Panc1 (cell line): ENCODE results near the gene NDE1. TPM values are rescaled to one million over a fixed set of nuclear protein-coding genes. Genes with fewer than 3 reads are reported as not detected.

Source experiments
- ATAC-seq: fragments of 200-7000 bp; cut with Tn5 transposase; 2 replicates; pipeline ENCODE4 v1.9.1; 2020; ENCODE audit warnings: mild to moderate bottlenecking, moderate library complexity
- BruUV-seq: library from RNA; stranded (reverse); fragments of 400-500 nt; replicated peaks from 2 replicates; lab custom pipeline; 2021; lab: Mats Ljungman, UMichigan
- CTCF ChIA-PET: fragments of 300-600 bp; sonication (Branson Sonifier 250); formaldehyde crosslinking; loops from one replicate; lab custom pipeline; 2022; ENCODE audit warnings: antibody characterized with exemption; lab: Charles Lee
- POLR2A ChIA-PET: fragments of 300-600 bp; sonication (Branson Sonifier 250); formaldehyde crosslinking; loops from one replicate; lab custom pipeline; 2022; ENCODE audit warnings: antibody characterized with exemption; lab: Charles Lee
- DNase-seq: peaks from one replicate; pipeline ENCODE4 v3.0.0-alpha.2; 2010; ENCODE audit warnings: low read depth, low spot score
- H3K27ac ChIP-seq: 2 replicates; pipeline ENCODE4 v1.5.1; 2011; ENCODE audit warnings: mild to moderate bottlenecking, low read length, inconsistent platforms
- H3K27me3 ChIP-seq: fragments of 200-500 bp; sonication (Bioruptor generic); 2 replicates; pipeline ENCODE4 v1.6.0; 2014; ENCODE audit warnings: low read length, inconsistent platforms; ENCODE audit not compliant: control insufficient read depth, insufficient read depth
- H3K36me3 ChIP-seq: fragments of 200-500 bp; sonication (Bioruptor generic); 2 replicates; pipeline ENCODE4 v1.5.1; 2014; ENCODE audit warnings: inconsistent platforms, mild to moderate bottlenecking, low read length, moderate library complexity; ENCODE audit not compliant: control insufficient read depth, insufficient read depth
- H3K4me1 ChIP-seq: 2 replicates; pipeline ENCODE4 v1.5.1; 2011; ENCODE audit warnings: inconsistent platforms, mild to moderate bottlenecking, low read length, moderate library complexity; ENCODE audit not compliant: control insufficient read depth, insufficient read depth
- H3K4me3 ChIP-seq, 2 experiments: 2 replicates each; pipeline ENCODE4 v1.5.1; 2011 to 2012; ENCODE audit warnings: low read depth in 2 of 2, low read length in 2 of 2, mild to moderate bottlenecking in 2 of 2, inconsistent platforms in 1 of 2, moderate library complexity in 1 of 2
- H3K9me3 ChIP-seq: fragments of 200-500 bp; sonication (Bioruptor generic); 2 replicates; pipeline ENCODE4 v1.5.1; 2014; ENCODE audit warnings: low read depth, mild to moderate bottlenecking, inconsistent platforms, low read length, moderate library complexity; ENCODE audit not compliant: control insufficient read depth, insufficient read depth
- POLR2AphosphoS5 ChIP-seq: IDR thresholded peaks from 2 replicates; pipeline ENCODE4 v1.6.1; 2012; ENCODE audit warnings: mild to moderate bottlenecking, low read depth, low read length, moderate library complexity
- SIN3A ChIP-seq: IDR thresholded peaks from 2 replicates; pipeline ENCODE4 v1.6.1; 2012; ENCODE audit warnings: low read depth, mild to moderate bottlenecking, low read length, moderate library complexity, borderline replicate concordance; ENCODE audit not compliant: insufficient read depth
- TCF7L2 ChIP-seq: IDR thresholded peaks from 2 replicates; pipeline ENCODE4 v1.6.1; 2011; ENCODE audit warnings: mild to moderate bottlenecking, low read depth, low read length, inconsistent platforms
- in situ Hi-C: cut with HindIII; loops from 2 replicates; pipeline ENCODE4 v1.10.0; 2016; ENCODE audit warnings: low sequenced_read_pairs, low pct_unique_long_range_greater_than_20kb
- intact Hi-C: fragments of 100-400 bp; cut with micrococcal nuclease; formaldehyde crosslinking; loops from one replicate; pipeline ENCODE4 v1.10.0; 2022; ENCODE audit not compliant: unreplicated experiment
- total RNA-seq: library from RNA; stranded (reverse); gene quantifications from one replicate; pipeline ENCODE4 v1.2.1, GENCODE V29; 2021; ENCODE audit not compliant: unreplicated experiment
- TF ChIP-seq, protein P1 (sequence below): fragments of 450-650 bp; IDR thresholded peaks from 2 replicates; pipeline ENCODE4 v1.5.1; 2017; ENCODE audit warnings: mild to moderate bottlenecking
- TF ChIP-seq, protein P2 (sequence below), 2 experiments: IDR thresholded peaks; 2 replicates each; pipeline ENCODE4 v1.6.1; 2011 to 2012; ENCODE audit warnings: low read depth in 2 of 2, control low read depth in 1 of 2, low read length in 1 of 2, mild to moderate bottlenecking in 1 of 2, moderate library complexity in 1 of 2; ENCODE audit not compliant: insufficient read depth in 1 of 2

Gene NDE1
- total RNA-seq, 1 experiment from 2014 or later, result 99.1 TPM

DNA sequence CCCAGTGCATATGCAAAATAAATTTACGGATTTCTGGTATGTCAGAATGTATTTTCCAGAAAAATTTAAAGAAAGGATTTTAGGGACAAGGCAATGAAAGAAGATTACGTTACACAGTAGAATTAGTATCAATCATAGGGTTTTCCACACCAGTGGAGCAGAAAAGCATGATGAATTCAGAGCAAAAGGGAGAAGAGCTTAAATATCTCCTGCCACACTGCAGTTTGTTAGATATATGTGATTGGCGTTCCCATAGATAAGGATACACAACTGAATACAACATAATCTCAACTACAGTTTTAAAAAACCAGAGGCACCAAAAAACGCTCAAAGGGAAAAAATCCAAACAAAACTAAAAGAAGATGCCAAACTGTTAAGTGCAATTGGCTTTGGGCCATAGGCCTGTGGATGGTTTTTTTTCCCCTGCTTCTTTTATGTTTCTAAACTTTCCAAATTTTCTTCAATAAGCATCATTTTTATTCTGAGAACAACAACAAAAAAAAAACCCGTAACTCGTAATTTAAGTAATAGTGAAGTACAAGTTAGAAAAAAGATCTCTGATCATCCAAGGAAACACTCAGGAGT, 29.3 kb upstream of the NDE1 start:
- intact Hi-C loops (no loop called here), in situ Hi-C loops (no loop called here)
- ATAC-seq (no peak), DNase-seq (no peak)
- no peaks in the 10 kb centered on the region for H3K27me3 ChIP-seq
- no TSS peak for BruUV-seq
- no peak overlapping the region for H3K27ac ChIP-seq
- TF ChIP-seq, protein P1, sequence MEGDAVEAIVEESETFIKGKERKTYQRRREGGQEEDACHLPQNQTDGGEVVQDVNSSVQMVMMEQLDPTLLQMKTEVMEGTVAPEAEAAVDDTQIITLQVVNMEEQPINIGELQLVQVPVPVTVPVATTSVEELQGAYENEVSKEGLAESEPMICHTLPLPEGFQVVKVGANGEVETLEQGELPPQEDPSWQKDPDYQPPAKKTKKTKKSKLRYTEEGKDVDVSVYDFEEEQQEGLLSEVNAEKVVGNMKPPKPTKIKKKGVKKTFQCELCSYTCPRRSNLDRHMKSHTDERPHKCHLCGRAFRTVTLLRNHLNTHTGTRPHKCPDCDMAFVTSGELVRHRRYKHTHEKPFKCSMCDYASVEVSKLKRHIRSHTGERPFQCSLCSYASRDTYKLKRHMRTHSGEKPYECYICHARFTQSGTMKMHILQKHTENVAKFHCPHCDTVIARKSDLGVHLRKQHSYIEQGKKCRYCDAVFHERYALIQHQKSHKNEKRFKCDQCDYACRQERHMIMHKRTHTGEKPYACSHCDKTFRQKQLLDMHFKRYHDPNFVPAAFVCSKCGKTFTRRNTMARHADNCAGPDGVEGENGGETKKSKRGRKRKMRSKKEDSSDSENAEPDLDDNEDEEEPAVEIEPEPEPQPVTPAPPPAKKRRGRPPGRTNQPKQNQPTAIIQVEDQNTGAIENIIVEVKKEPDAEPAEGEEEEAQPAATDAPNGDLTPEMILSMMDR, result no peak
- no peak for TF ChIP-seq TCF7L2
- TF ChIP-seq SIN3A, result no peak
- no peak for TF ChIP-seq POLR2AphosphoS5
- TF ChIP-seq, protein P2, sequence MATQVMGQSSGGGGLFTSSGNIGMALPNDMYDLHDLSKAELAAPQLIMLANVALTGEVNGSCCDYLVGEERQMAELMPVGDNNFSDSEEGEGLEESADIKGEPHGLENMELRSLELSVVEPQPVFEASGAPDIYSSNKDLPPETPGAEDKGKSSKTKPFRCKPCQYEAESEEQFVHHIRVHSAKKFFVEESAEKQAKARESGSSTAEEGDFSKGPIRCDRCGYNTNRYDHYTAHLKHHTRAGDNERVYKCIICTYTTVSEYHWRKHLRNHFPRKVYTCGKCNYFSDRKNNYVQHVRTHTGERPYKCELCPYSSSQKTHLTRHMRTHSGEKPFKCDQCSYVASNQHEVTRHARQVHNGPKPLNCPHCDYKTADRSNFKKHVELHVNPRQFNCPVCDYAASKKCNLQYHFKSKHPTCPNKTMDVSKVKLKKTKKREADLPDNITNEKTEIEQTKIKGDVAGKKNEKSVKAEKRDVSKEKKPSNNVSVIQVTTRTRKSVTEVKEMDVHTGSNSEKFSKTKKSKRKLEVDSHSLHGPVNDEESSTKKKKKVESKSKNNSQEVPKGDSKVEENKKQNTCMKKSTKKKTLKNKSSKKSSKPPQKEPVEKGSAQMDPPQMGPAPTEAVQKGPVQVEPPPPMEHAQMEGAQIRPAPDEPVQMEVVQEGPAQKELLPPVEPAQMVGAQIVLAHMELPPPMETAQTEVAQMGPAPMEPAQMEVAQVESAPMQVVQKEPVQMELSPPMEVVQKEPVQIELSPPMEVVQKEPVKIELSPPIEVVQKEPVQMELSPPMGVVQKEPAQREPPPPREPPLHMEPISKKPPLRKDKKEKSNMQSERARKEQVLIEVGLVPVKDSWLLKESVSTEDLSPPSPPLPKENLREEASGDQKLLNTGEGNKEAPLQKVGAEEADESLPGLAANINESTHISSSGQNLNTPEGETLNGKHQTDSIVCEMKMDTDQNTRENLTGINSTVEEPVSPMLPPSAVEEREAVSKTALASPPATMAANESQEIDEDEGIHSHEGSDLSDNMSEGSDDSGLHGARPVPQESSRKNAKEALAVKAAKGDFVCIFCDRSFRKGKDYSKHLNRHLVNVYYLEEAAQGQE (IDR thresholded peaks at IDR 0.05; ENCODE audit: insufficient read depth in 1 of 2, low read depth in 2 of 2, low read length in 1 of 2), result no peak
- peaks cover 24% of the 10 kb centered on the region for H3K36me3 ChIP-seq
- ChIA-PET CTCF (no interaction called here), POLR2A (no interaction called here)
- no peak overlapping the region for H3K4me3 ChIP-seq
- no peaks in the 10 kb centered on the region for H3K9me3 ChIP-seq
- no peaks in the 10 kb centered on the region for H3K4me1 ChIP-seq

DNA sequence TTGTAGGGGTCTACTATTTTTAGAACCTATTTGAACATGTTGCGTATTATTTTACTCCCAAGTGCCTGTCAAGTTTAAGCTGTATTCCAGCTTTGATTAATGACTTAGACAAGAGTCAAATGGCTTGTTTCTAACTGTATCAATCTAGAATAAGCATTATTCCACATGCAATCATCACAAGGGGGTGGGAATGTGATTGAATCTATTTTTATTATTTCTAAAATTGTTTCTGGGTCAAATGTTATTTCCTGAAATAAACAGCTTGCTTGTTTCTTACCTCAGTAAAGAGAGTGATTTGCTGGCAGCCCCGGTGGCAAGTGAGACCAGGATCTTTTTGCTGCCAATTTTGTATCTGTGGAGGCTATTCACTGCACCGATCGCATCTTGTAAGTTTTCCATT, 28.6 kb upstream of the NDE1 start:
- BruUV-seq, result no TSS peak
- ChIA-PET POLR2A (interaction anchor here (0.6 kb wide), 2 partner anchors 22 to 1471 kb away, joined by 3 to 5 read pairs; partner anchors contain the start of gene MARF1), CTCF (interaction anchor here (1.6 kb wide), 1 partner anchor 22 kb away, joined by 4 read pairs; the partner anchor contains the start of gene MARF1)
- peaks cover 23% of the 10 kb centered on the region for H3K36me3 ChIP-seq
- DNase-seq (no peak), ATAC-seq (no peak)
- H3K27ac ChIP-seq, result no peak overlapping the region
- intact Hi-C loops, result no loop called here
- H3K4me3 ChIP-seq, result no peak overlapping the region
- TF ChIP-seq POLR2AphosphoS5 (no peak), SIN3A (no peak), TCF7L2 (no peak)
- TF ChIP-seq, protein P2 (IDR thresholded peaks at IDR 0.05; ENCODE audit: insufficient read depth in 1 of 2, low read depth in 2 of 2, low read length in 1 of 2), result no peak
- TF ChIP-seq, protein P1, result no peak
- H3K4me1 ChIP-seq, result no peaks in the 10 kb centered on the region
- H3K27me3 ChIP-seq, result no peaks in the 10 kb centered on the region
- in situ Hi-C loops, result no loop called here
- H3K9me3 ChIP-seq, result no peaks in the 10 kb centered on the region
